Ascending aorta (tissue), 2 donors: ENCODE measurements around the gene FILIP1L. TPM values are rescaled to one million over a fixed set of nuclear protein-coding genes. Genes with fewer than 3 reads are reported as not detected.

Experiments
- DNase-seq, 2 donors: peaks; one replicate each; pipeline ENCODE4 v3.0.0-alpha.2; 2019; ENCODE audit warnings: low spot score in 2 of 2
- H3K27ac ChIP-seq, 2 donors: fragments of 200-600 bp; sonication (generic); one replicate each; pipeline ENCODE4 v1.5.1; 2016 to 2017; ENCODE audit warnings: mild to moderate bottlenecking in 1 of 2
- H3K27me3 ChIP-seq: fragments of 200-600 bp; sonication (generic); one replicate; pipeline ENCODE4 v1.5.1; 2017
- H3K36me3 ChIP-seq, 2 donors: fragments of 200-600 bp; sonication (generic); one replicate each; pipeline ENCODE4 v1.5.1; 2016
- H3K4me1 ChIP-seq, 2 donors: fragments of 200-600 bp; sonication (generic); one replicate each; pipeline ENCODE4 v1.5.1; 2016 to 2017; ENCODE audit warnings: mild to moderate bottlenecking in 1 of 2
- H3K4me3 ChIP-seq, 2 donors: fragments of 200-600 bp; sonication (generic); one replicate each; pipeline ENCODE4 v1.5.1; 2016 to 2017; ENCODE audit warnings: mild to moderate bottlenecking in 1 of 2
- H3K9me3 ChIP-seq, 2 donors: fragments of 200-600 bp; sonication (generic); one replicate each; pipeline ENCODE4 v1.5.1; 2016
- CTCF ChIP-seq, 3 experiments: fragments of 200-600 bp in 2 of 3; fragments of 450-650 bp in 1 of 3; sonication (generic) in 2 of 3; IDR thresholded peaks; one replicate each; pipeline ENCODE4 v1.5.1; 2016 to 2019; ENCODE audit warnings: antibody characterized with exemption in 3 of 3, mild to moderate bottlenecking in 1 of 3, moderate library complexity in 1 of 3
- intact Hi-C: fragments of 100-400 bp; cut with DNase I; formaldehyde crosslinking; loops from one replicate; pipeline ENCODE4 v1.15.1; 2023
- total RNA-seq: library from RNA; depleted of rRNA; stranded (reverse); fragments of >200 nt; gene quantifications from one replicate; pipeline ENCODE4 v1.1.0, GENCODE V29; 2016

The FILIP1L gene
- total RNA-seq, 1 donor from 2014 or later: 106 TPM

- peaks cover 3 to 27% of the 10 kb centered on the region in 2 donors for H3K4me1 ChIP-seq
- intact Hi-C loops: loop anchor here (1.0 to 10.0 kb wide), 2 partner anchors 21 to 223 kb away; no protein-coding TSS in a partner anchor
- no peaks in the 10 kb centered on the region for H3K27me3 ChIP-seq
- no peak for TF ChIP-seq CTCF (IDR thresholded peaks at IDR 0.05)
- H3K4me3 ChIP-seq: no peak overlapping the region
- H3K27ac ChIP-seq: no peak overlapping the region
- no peak for DNase-seq
- H3K36me3 ChIP-seq: no peaks in the 10 kb centered on the region
- no peaks in the 10 kb centered on the region for H3K9me3 ChIP-seq
Measured at GRCh38 chr3:100067589-100067988, 46.7 kb downstream of the FILIP1L start.

GRCh38 chr3:100063929-100064461, 50.3 kb downstream of the FILIP1L start:
- TF ChIP-seq CTCF (IDR thresholded peaks at IDR 0.05): no peak
- H3K27me3 ChIP-seq: no peaks in the 10 kb centered on the region
- H3K9me3 ChIP-seq: no peaks in the 10 kb centered on the region
- peak overlapping the region in 1 of 2 donors; percentile 55 for H3K27ac ChIP-seq
- intact Hi-C loops: loop anchor here (10.0 kb wide), 1 partner anchor 219 kb away; no protein-coding TSS in a partner anchor
- H3K4me1 ChIP-seq: peaks cover 0 to 23% of the 10 kb centered on the region in 2 donors
- DNase-seq: no peak
- no peaks in the 10 kb centered on the region for H3K36me3 ChIP-seq
- H3K4me3 ChIP-seq: no peak overlapping the region

- TF ChIP-seq CTCF (IDR thresholded peaks at IDR 0.05): no peak
- no peak for DNase-seq
- Histone ChIP-seq H3K4me1 (peaks cover 0 to 27% of the 10 kb centered on the region in 2 donors), H3K4me3 (no peak overlapping the region), H3K27ac (no peak overlapping the region), H3K27me3 (no peaks in the 10 kb centered on the region), H3K36me3 (no peaks in the 10 kb centered on the region), H3K9me3 (no peaks in the 10 kb centered on the region)
- intact Hi-C loops: loop anchor here (10.0 kb wide), 1 partner anchor 218 kb away; no protein-coding TSS in a partner anchor
Measured at GRCh38 chr3:100062665-100063064, 51.6 kb downstream of the FILIP1L start.

GRCh38 chr3:100060685-100061484, 53.4 kb downstream of the FILIP1L start:
- H3K4me1 ChIP-seq: peaks cover 0 to 29% of the 10 kb centered on the region in 2 donors
- no peak overlapping the region for H3K4me3 ChIP-seq
- no peaks in the 10 kb centered on the region for H3K36me3 ChIP-seq
- intact Hi-C loops: loop anchor here (10.0 kb wide), 1 partner anchor 216 kb away; no protein-coding TSS in a partner anchor
- no peaks in the 10 kb centered on the region for H3K9me3 ChIP-seq
- H3K27ac ChIP-seq: no peak overlapping the region
- no peak for TF ChIP-seq CTCF (IDR thresholded peaks at IDR 0.05)
- H3K27me3 ChIP-seq: no peaks in the 10 kb centered on the region
- no peak for DNase-seq

- H3K4me1 ChIP-seq: peaks cover 0 to 28% of the 10 kb centered on the region in 2 donors
- no peak overlapping the region for H3K4me3 ChIP-seq
- intact Hi-C loops: loop anchor here (2.0 kb wide), 1 partner anchor 15 kb away; no protein-coding TSS in a partner anchor
- H3K27me3 ChIP-seq: no peaks in the 10 kb centered on the region
- no peaks in the 10 kb centered on the region for H3K36me3 ChIP-seq
- TF ChIP-seq CTCF (IDR thresholded peaks at IDR 0.05): no peak
- no peaks in the 10 kb centered on the region for H3K9me3 ChIP-seq
- H3K27ac ChIP-seq: peak overlapping the region; percentile 27 to 42
- DNase-seq: no peak
Measured at GRCh38 chr3:100059472-100059871, 54.8 kb downstream of the FILIP1L start.
